Measurements from ENCODE around the gene CDH13.

CDH13 gene

GRCh38 chr16:83797013-83797412, 1170.2 kb downstream of the CDH13 start:
- Histone ChIP-seq H3K4me3 (ENCODE audit: low read depth, low read length) (no peak overlapping the region), H3K27ac (ENCODE audit: extremely low read depth, low read depth, low read length) (no peak overlapping the region), H3K36me3 (ENCODE audit: control insufficient read depth in 2 of 2, insufficient read depth in 1 of 2, low read length in 2 of 2) (no peaks in the 10 kb centered on the region), H3K9me3 (ENCODE audit: control insufficient read depth, insufficient read depth, low read depth, low read length) (no peaks in the 10 kb centered on the region), H3K4me1 (ENCODE audit: control insufficient read depth, insufficient read depth, low read length) (no peaks in the 10 kb centered on the region)
- no peak for TF ChIP-seq ZBTB17 (tag by site-specific recombination; IDR thresholded peaks at IDR 0.05)
- ChIA-PET CTCF (no interaction called here), POLR2A (no interaction called here)

- Histone ChIP-seq H3K9me3 (ENCODE audit: control insufficient read depth, insufficient read depth, low read depth, low read length) (no peaks in the 10 kb centered on the region), H3K4me3 (ENCODE audit: low read depth, low read length) (no peak overlapping the region), H3K36me3 (ENCODE audit: control insufficient read depth in 2 of 2, insufficient read depth in 1 of 2, low read length in 2 of 2) (no peaks in the 10 kb centered on the region), H3K27ac (ENCODE audit: extremely low read depth, low read depth, low read length) (no peak overlapping the region), H3K4me1 (ENCODE audit: control insufficient read depth, insufficient read depth, low read length) (no peaks in the 10 kb centered on the region)
- TF ChIP-seq ZFHX2 (tag by site-specific recombination; conservative IDR thresholded peaks at IDR 0.05) (no peak), KLF8 (tag by site-specific recombination; IDR thresholded peaks at IDR 0.05) (no peak), ZBTB49 (tag by site-specific recombination; IDR thresholded peaks at IDR 0.05; ENCODE audit: low read depth) (no peak), HOXC10 (CRISPR knock-in tag; IDR thresholded peaks at IDR 0.05) (no peak), ZFP37 (tag by site-specific recombination; IDR thresholded peaks at IDR 0.05) (no peak), ZNF624 (tag by site-specific recombination; IDR thresholded peaks at IDR 0.05) (no peak)
- TF ChIP-seq, protein P1, sequence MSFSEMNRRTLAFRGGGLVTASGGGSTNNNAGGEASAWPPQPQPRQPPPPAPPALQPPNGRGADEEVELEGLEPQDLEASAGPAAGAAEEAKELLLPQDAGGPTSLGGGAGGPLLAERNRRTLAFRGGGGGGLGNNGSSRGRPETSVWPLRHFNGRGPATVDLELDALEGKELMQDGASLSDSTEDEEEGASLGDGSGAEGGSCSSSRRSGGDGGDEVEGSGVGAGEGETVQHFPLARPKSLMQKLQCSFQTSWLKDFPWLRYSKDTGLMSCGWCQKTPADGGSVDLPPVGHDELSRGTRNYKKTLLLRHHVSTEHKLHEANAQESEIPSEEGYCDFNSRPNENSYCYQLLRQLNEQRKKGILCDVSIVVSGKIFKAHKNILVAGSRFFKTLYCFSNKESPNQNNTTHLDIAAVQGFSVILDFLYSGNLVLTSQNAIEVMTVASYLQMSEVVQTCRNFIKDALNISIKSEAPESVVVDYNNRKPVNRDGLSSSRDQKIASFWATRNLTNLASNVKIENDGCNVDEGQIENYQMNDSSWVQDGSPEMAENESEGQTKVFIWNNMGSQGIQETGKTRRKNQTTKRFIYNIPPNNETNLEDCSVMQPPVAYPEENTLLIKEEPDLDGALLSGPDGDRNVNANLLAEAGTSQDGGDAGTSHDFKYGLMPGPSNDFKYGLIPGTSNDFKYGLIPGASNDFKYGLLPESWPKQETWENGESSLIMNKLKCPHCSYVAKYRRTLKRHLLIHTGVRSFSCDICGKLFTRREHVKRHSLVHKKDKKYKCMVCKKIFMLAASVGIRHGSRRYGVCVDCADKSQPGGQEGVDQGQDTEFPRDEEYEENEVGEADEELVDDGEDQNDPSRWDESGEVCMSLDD (tag by site-specific recombination; IDR thresholded peaks at IDR 0.05), result no peak
- POLR2A ChIA-PET, result no interaction called here
- CTCF ChIA-PET, result no interaction called here
Observed at GRCh38 chr16:83799336-83799735, 1172.6 kb downstream of the CDH13 start.

DNA sequence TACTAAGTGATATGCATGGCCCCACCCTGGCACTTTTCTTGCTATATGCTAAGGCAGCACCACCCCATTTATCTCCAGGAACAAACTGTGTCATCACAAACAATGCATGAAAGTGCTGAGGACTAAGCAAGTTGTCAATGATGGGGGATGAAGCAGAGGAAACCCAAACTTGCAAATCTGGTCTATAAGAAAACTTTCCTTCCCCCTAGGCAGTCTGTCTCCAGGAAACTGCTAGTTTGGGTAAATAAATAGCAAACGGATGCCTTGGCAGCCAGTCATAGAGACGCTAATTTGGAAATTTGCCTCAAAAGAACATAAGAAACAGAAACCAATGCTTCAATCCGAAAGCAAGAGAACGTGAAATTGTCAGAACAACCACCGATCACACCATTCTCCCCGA, 1175.4 kb downstream of the CDH13 start:
- Histone ChIP-seq H3K4me3 (ENCODE audit: low read depth, low read length) (no peak overlapping the region), H3K9me3 (ENCODE audit: control insufficient read depth, insufficient read depth, low read depth, low read length) (no peaks in the 10 kb centered on the region), H3K27ac (ENCODE audit: extremely low read depth, low read depth, low read length) (no peak overlapping the region), H3K36me3 (ENCODE audit: control insufficient read depth in 2 of 2, insufficient read depth in 1 of 2, low read length in 2 of 2) (no peaks in the 10 kb centered on the region), H3K4me1 (ENCODE audit: control insufficient read depth, insufficient read depth, low read length) (no peaks in the 10 kb centered on the region)
- POLR2A ChIA-PET, result no interaction called here
- CTCF ChIA-PET, result no interaction called here
- TF ChIP-seq ZNF791 (tag by site-specific recombination; IDR thresholded peaks at IDR 0.05) (no peak), ZNF843 (tag by site-specific recombination; IDR thresholded peaks at IDR 0.05) (no peak), GLIS1 (tag by site-specific recombination; IDR thresholded peaks at IDR 0.05) (no peak), ZNF768 (tag by site-specific recombination; IDR thresholded peaks at IDR 0.05) (no peak), PRDM2 (tag by site-specific recombination; IDR thresholded peaks at IDR 0.05; ENCODE audit: borderline replicate concordance) (no peak), SP2 (tag by site-specific recombination; IDR thresholded peaks at IDR 0.05) (no peak), YY2 (tag by site-specific recombination; IDR thresholded peaks at IDR 0.05) (no peak), BCL6B (tag by site-specific recombination; IDR thresholded peaks at IDR 0.05) (no peak), ZNF580 (tag by site-specific recombination; IDR thresholded peaks at IDR 0.05) (no peak), ZXDB (tag by site-specific recombination; IDR thresholded peaks at IDR 0.05) (no peak)
- TF ChIP-seq, protein P2, sequence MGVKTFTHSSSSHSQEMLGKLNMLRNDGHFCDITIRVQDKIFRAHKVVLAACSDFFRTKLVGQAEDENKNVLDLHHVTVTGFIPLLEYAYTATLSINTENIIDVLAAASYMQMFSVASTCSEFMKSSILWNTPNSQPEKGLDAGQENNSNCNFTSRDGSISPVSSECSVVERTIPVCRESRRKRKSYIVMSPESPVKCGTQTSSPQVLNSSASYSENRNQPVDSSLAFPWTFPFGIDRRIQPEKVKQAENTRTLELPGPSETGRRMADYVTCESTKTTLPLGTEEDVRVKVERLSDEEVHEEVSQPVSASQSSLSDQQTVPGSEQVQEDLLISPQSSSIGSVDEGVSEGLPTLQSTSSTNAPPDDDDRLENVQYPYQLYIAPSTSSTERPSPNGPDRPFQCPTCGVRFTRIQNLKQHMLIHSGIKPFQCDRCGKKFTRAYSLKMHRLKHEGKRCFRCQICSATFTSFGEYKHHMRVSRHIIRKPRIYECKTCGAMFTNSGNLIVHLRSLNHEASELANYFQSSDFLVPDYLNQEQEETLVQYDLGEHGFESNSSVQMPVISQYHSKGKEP (tag by site-specific recombination; IDR thresholded peaks at IDR 0.05), result no peak

Measured in HEK293 (cell line).